ENCODE results near the gene PTPRM. TPM values are rescaled to one million over a fixed set of nuclear protein-coding genes. Genes with fewer than 3 reads are reported as not detected.

PTPRM gene
- total RNA-seq, 1 experiment from 2014 or later = 37.3 TPM

DNA sequence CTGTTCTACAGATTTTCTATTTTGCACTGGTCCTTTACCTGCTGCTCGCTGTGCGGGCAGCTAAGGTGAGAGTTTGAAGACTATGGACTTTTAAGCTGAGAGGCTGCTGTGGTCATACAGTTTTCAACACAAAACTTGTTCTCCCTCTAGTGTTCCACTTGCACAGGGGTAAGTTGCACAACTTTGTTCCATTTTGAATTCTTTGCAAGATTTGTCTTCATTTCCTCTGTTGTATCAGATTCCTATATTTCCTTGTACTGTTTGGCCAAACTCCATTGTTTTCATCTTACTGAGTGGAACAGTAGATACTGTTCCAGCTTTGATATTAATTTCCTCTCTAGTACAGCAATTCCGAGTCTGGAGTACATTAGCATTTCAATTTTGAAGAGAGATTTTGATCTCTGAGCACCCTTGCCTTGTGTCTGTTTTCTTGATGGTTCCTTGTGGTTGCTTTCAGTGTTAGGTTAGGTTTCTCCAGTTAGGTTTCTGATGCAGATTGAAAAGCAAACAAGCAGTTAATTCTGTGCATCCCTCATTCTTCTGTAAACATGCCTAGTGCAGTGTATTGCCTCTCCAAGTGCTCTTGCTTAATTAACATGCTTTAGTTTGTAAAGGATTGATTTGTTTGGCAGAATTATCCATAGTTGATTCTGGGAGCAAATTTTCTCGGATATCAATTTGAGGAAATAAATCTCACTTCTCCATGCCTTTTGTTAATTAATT, 188.8 kb downstream of the PTPRM start:
- no peak for DNase-seq (ENCODE audit: low spot score)

DNA sequence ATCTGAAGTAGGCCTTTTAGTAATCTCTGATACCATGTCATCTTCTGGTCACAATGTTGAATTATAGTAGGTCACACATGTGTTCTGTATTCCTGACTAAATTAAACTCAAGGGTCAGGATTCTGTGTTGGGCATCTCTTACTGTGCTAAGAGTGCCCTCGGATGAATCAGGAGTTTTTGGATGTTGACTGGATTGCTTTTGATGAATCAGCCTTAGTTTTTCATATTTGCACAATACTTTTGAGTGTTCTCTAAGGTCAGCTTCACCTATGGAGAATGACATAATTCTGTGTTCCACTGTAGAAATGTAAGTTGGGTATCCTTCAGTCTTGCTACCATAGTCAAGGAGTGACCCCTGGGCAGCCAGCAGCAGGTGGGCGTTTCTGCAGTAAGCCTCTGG, 190.1 kb downstream of the PTPRM start:
- no peak for DNase-seq (ENCODE audit: low spot score)

DNA sequence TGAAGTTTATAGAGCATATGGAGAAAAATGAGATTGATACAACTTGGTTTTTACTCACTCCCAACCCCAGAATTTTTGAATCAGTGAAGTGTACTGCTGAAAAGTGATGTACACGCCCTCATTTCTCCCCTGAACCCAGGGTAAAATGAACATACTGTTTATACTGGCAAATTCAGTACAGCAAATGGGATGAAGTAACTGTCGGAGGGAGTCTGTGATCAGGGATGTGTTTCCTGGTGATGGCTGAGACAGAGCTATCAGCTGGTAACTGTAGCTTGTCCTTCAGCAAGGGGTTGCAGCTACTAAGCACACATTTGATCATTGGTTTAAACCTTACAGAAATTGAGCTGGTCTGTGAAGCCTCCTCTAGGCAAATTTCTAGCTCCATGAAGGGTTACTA, 191.6 kb downstream of the PTPRM start:
- DNase-seq (ENCODE audit: low spot score) = no peak

DNA sequence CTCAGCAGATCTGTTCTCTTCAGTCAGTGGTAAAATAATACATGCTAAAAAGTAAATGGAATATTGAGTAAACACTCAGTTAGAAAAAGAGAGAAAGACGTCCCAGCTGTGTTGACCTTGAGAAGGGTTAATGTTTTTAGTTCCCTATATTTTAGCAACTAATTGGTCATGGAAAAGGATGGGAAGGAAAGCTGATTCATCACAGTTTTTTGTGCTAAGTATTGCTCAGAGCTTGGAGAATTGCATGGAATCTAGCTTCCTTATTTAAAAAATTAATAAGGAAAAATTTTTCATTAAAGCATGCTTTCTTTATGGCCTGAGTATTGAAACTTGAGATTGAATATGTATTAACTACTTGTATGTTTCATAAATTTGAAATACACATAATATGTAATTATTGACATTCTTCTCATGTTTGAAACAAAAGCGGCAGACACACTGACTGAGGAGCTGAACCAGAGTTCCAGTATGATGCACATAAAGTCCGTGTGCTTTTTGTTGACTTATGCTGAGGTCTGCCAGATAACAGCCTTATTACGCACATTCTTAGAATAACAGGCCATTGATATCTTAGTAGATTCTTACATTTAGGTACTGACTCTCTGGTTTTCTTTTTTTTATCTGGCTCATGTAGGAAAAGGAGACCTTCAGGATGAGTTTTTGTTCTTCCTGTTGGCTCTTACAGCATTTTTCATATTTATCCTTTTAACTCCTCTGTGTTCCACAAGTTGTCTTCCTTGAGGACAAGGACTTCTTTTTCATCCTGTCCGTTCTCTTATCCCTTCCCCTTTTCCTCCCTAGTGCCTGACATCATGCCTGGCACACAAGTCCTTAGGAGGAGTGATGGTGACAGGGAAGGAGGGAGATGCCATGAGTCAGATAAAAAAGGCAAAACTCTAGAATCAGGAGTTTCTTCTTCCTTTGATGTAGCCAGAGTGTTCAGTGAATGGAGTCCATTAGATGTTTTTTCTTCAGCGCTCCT, 194.1 kb downstream of the PTPRM start:
- DNase-seq (ENCODE audit: low spot score) = no peak

DNA sequence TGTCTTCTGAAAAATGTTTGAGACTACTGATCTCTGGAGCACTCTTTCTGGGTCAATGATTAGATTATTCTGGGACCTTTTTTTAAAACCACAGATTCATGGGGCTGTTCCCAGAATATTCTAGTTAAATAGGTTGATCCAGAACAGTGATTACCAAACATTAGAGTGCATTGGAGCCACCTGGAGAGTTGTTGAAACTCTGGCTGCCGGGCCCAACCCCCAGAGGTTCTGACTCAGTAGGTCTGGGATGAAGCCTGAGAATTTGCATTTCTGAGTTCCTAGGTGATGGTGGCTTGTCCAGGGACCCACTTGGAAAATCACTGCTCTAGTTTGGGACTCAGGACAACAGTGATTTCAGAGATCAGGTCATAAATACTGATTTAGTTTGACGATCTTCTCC, 197.3 kb downstream of the PTPRM start:
- no peak for DNase-seq (ENCODE audit: low spot score)

DNA sequence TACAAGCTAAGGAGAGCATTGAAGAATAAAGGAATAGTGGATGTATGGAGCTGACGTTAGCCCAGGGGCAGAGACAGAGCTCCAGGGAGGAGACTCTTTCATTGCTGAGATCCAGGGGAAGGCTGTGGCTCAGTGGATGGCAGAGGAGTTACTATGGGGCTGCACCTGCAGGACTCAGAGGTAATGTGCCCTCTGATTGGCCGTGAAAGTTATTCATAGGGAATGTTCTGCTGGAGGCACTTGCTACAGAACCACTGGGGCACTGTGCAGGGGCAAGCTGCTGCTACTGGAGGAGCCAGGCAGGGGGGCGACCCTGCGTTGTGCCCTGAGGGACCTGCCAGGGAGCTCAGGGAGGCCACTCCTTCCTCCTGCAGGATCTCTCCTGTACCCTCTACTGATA, 199.2 kb downstream of the PTPRM start:
- no peak for DNase-seq (ENCODE audit: low spot score)

DNA sequence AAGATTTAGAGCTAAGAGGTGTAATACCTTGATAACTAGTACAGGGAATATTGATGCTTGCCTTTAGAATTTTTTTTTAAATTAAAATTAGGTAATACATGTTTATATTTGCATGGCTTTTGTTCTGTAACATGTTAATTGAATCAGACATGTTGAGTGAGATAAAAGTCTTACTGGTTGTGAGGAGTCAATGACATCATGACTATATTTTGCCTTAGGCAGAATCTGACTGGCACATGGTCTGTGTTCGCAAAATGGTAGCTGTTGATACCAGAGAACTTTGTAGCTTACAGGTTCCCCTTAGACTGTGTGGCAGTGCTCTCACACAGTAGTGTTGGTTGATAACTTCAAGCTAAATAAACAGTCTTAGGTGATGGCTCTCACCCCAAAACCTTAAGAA, 199.7 kb downstream of the PTPRM start:
- no peak for DNase-seq (ENCODE audit: low spot score)

DNA sequence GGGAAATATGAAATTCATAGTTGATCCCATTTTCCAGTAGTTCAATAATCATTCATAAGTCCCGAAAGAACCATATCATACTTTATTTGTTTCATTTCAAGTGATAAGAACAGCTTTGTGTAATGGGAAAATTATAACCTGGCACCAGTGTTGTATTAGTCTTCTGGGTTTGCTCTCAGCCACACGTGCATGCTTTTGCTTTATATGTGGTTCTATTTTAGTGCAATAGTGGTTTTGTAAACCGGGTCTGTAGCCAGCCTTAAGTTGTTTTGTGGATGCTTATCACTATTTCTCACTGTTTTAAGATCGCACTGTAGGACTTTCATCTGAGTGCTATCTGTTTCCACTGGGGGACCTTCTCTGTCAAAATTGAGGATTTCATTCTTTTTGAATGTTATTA, 203.8 kb downstream of the PTPRM start:
- no peak for DNase-seq (ENCODE audit: low spot score)

DNA sequence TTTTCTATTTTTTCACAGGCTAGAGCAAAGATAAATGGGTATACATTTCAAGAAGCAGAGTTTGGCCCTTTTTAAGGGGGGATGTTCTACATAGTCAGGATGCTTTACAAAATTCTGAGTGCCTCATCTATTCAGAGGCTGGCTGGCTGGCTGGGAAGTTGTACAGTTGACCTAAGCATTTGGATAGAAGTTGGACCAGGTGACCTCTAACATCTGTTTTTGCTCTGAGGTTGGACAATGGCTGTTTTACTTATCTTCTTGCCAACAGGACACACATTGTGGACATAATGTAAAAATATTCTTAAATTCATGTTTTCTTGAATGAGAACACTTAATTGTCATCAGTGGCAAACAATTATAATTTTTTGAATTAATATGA, 205.4 kb downstream of the PTPRM start:
- no peak for DNase-seq (ENCODE audit: low spot score)

DNA sequence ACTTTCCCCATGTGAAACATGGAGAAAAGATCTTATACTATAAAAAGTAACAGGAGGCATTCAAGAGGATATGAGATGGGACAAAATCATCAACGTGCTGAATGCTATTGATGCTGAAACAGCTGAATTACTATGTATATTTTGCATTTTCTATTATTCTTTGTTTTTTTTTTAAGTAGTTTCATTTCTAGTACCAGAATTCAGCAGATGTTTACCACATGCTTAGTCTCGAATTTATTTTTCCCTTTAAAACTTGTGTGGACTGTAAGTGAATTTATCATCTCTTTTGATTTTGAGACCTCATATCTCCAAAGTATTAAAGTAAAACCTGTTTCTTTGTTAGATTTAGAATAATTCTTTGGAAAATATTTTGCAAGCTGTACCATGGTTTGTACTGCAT, 205.8 kb downstream of the PTPRM start:
- no peak for DNase-seq (ENCODE audit: low spot score)

DNA sequence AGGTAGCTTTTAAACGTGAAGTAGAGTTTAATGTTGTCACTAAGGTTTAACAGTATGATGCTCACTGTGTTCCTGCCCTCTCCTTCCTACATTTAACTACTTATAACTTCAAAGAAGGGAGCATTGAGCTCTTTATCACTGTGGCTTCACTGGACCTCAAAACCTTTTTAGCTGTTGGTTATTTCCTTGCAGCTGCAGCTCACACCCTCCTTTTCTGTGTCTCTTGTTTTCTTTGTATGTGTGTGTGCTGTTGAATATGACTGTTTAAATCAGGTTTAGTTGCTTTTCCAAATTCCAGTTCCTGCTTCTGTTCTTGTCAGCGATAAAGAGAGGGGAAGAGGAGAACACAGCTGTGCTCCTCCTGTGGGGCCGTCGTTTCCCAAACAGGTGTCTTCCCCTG, 208.0 kb downstream of the PTPRM start:
- no peak for DNase-seq (ENCODE audit: low spot score)

DNA sequence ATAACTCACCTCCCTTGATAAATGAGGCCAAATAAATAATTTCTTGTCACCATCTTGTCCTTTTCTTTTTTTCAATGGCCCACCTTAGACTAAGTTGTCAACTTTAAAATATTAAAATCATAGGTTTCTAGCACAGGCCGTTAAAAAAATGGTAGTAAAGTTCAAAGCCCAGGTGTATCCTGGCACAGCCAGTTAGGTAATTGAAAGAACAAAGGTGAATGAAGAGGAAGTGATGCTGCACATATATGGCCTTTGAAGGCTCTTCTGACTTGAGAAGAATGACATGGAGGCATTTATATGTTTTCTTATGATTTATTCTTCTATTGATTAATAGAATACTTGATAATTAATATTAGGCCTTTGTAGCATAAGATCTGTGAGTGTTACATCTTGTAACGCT, 208.7 kb downstream of the PTPRM start:
- no peak for DNase-seq (ENCODE audit: low spot score)

DNA sequence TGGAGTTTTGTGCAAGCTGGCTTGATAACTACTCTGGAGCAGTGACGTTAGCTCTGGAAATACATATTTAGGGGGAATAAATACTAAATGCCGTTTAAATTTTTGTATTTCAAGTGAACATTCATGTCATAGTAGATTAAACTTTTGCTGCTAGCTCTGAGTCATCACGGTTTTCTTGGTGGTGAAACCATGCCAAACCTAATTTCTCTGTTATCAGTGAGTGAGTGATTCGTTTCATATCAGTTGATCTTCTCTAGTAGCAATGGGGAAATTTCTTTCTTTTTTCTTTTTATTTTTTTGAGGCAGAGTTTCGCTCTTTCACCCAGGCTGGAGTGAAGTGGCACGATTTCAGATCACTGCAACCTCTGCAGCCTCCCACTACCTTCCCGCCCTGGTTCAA, 211.1 kb downstream of the PTPRM start:
- DNase-seq (ENCODE audit: low spot score) = no peak

DNA sequence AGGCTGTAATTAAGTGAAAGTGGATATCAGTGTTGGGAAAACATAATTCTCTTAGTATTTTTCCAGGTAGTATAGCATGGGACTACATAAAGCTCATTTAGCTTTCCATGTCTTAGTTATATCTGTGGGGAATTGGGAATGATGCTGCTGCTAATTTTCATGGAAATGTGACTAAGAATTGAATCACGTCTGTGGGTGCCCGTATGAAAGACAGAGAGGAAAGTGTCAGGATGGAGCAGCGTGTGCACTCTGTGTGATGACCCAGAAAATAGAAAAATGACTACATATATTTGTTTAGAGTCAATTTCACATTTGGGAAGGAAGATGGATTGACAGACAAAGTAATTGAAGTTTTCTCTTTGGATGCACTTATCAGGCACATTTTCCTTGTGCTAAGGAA, 212.1 kb downstream of the PTPRM start:
- DNase-seq (ENCODE audit: low spot score) = no peak

DNA sequence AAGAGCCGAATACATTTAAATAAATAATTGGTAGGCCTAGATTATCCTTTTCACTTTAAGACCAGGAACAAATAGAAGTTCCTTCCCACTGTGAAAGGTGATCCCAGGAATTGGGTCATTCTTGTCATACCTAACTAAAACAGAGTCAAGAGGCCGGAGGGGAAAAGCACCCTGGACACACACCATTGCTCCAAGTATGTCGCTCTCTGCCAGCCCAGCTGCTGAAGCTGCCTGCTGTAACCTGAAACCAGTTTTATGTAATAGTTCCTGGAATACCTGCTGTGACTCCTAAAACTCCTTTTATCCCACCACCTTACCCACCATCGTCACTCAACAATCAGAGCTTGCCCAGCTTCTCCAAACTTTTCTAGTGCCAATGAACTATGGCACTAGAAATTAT, 217.1 kb downstream of the PTPRM start:
- DNase-seq (ENCODE audit: low spot score) = peak; percentile 14

DNA sequence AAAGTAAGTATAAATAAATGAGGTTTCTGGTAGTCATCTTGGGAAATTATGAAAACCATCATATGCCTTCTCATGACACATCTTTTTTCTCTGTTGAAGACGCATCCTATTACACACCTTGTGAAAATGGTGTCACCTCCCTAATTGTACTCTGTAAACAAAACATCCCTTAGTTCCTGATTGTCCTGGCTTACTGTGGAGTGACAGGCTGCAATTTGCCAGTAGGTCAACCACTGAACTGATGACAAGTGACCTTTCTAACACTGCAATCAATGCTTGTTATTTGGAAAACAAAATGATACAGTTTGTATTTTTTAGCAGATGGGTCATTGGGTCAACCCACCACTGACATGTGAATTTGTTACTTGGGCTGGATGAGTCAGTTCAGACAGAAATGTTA, 219.5 kb downstream of the PTPRM start:
- no peak for DNase-seq (ENCODE audit: low spot score)

DNA sequence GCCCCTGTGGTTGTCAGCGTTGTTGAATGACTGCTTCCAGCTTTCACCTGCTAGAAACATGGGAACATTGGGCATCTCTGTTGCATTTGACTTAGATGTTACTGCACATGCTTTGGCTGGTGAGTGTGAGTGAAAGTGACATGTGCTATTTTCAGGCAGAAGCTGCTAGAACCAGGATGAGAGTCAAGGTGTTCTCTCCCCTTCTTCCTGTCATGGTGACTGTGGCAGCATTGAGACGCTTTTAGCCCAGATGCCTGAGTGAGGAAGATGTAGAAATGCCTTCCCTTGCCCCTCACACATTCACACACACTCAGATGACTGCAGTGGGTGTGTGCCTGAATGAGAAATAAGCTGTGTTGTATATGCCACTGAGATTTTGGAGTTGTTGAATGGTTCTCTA, 220.2 kb downstream of the PTPRM start:
- no peak for DNase-seq (ENCODE audit: low spot score)

DNA sequence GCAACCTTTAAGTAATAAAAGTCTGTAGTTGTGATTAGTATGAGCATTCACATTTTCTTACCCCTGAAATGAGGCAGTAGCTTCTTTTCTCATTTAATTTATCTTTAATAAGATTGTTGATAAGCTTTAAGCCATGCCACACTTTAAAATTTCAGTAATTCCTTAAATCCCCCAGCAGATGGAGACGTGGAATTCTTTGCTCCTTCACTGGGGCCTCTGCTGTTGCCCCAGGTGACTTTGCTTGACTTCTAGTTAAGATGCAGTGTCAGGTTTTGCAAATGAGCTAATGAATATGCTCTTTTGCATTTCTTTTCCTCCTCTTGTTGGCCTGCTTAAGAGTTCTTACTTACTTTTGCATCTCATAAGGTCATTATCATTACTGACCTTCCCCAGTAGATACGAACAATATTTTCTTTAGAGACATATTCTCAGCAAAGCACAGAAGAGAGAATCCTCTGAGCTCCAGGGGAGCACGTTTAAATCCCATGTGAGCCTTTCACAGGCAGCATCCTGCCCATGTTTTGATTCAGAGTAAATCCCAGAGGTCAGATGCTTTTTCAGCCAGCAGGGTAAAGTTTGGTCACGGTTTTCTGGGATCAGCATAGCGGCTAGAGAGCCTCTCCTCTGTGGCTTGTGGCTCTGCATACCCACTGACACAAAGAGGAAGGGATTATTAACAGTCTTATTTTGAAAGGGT, 222.9 kb downstream of the PTPRM start:
- DNase-seq (ENCODE audit: low spot score) = peak; percentile 31

DNA sequence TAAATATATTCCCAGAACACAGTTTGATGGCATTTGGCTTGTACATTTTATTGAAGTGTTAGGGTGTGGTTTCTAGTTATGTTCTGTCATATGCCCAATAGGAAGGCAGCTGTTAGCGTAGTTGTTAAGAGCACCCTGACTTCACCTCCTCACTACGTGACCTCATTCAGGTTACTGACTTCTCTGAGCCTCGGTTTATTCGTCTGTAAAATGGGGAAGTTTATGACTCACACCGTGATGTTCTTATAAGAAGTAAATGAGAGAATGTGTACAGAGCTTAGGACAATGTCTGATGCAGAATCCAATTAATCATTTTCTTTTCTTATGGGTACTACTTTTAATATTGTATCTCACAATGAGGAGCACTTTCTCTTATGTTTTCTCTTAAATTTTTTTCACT, 226.0 kb downstream of the PTPRM start:
- DNase-seq (ENCODE audit: low spot score) = no peak

DNA sequence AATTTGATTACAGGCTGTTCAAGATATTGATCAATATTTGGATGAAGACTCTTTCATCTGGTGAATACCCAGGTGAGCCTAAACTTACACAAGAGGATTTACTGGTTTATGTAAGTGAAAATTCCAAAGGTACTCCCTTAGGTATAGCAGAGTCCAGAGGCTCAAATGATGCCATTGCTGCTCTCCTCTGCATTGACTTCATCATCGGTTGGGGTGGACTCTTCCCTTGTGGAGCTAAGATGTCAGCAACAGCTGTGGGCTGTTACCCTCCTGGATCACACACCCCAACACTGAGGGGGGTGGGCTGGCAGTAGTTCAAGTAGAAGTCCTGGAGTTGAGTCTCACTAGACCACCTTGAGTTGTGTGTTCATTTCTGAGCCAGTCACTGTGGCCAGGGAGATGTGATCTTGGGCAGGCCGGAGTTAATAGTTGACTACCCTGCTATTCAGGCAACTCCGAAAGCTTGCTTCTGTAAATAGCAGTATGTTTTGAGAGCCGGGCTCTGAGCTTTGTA, 236.9 kb downstream of the PTPRM start:
- no peak for DNase-seq (ENCODE audit: low spot score)

DNA sequence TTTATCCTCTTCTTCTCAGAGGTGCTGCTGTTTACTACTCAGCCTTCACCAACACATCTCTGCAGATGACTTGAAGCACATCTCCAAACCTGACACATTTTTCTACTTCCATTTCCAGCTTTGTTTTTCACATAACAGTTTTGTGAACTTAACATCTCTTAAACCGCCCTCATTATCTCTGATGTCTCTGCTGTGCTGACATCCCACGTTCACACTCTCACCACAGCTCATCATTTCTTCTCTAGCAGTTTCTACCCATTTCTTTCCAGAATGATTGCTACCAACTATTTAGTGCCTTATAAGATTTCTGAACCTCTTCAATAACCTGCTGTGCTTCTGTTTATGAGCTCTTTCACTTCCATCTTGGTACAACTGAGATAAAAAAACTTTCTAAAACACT, 238.0 kb downstream of the PTPRM start:
- DNase-seq (ENCODE audit: low spot score) = no peak

DNA sequence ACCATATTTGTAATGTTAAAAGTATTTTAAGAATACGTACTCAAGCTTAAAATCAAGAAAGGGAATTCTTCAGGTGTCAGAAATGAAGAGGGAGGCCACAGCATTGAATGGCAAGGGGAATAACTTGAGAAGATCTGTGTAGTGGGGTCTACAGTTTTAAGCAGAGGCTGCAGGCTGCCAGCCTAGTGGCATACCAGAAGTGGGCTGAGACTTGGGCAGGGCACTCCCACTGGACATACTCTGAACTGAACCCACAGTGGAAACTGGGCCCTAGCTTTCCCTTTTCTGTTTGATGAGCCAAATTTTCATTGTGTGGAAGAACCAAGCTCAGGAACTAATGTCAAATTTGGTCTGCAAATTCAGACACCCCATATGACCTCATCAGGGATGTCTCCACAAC, 238.8 kb downstream of the PTPRM start:
- DNase-seq (ENCODE audit: low spot score) = no peak

Data from H4 (cell line).